HG03565 (cell line): ENCODE results near the gene UNC5B.

Experiments used
- ATAC-seq: cut with Tn5 transposase; IDR thresholded peaks from one replicate; pipeline ENCODE4 v1.9.1; 2021; ENCODE audit warnings: mild to moderate bottlenecking, moderate library complexity; ENCODE audit not compliant: unreplicated experiment

The UNC5B gene

GRCh38 chr10:71314694-71315225, 102.4 kb downstream of the UNC5B start:
- no peak for ATAC-seq

GRCh38 chr10:71316056-71316785, 103.9 kb downstream of the UNC5B start:
- no peak for ATAC-seq

- no peak for ATAC-seq
Measured at GRCh38 chr10:71316786-71317160, 104.4 kb downstream of the UNC5B start.

- no peak for ATAC-seq
Measured at GRCh38 chr10:71317739-71318138, 105.4 kb downstream of the UNC5B start.

GRCh38 chr10:71319042-71319799, 106.9 kb downstream of the UNC5B start, which contains the start of gene SLC29A3:
SLC29A3 (plus strand) TSS chr10:71319259; CDS start chr10:71319310, 51 bp downstream.
- peak; percentile 54 for ATAC-seq

- ATAC-seq = no peak
Measured at GRCh38 chr10:71319800-71320392, 107.5 kb downstream of the UNC5B start.

GRCh38 chr10:71320592-71320991, 108.2 kb downstream of the UNC5B start:
- ATAC-seq = no peak

GRCh38 chr10:71321386-71321785, 109.0 kb downstream of the UNC5B start:
- no peak for ATAC-seq

- ATAC-seq = no peak
Measured at GRCh38 chr10:71323407-71323806, 111.0 kb downstream of the UNC5B start.

- no peak for ATAC-seq
Measured at GRCh38 chr10:71324743-71325142, 112.4 kb downstream of the UNC5B start.

- no peak for ATAC-seq
Measured at GRCh38 chr10:71325267-71325666, 112.9 kb downstream of the UNC5B start.

- no peak for ATAC-seq
Measured at GRCh38 chr10:71326464-71326881, 114.1 kb downstream of the UNC5B start.

GRCh38 chr10:71330789-71331404, 118.5 kb downstream of the UNC5B start:
- no peak for ATAC-seq

GRCh38 chr10:71331736-71332135, 119.4 kb downstream of the UNC5B start:
- no peak for ATAC-seq

- ATAC-seq = no peak
Measured at GRCh38 chr10:71332466-71332865, 120.1 kb downstream of the UNC5B start.

- no peak for ATAC-seq
Measured at GRCh38 chr10:71333129-71333887, 120.9 kb downstream of the UNC5B start.

GRCh38 chr10:71334221-71334791, 121.9 kb downstream of the UNC5B start:
- ATAC-seq = no peak

GRCh38 chr10:71335173-71335708, 122.9 kb downstream of the UNC5B start:
- no peak for ATAC-seq

- ATAC-seq = no peak
Measured at GRCh38 chr10:71336632-71337031, 124.3 kb downstream of the UNC5B start.

- no peak for ATAC-seq
Measured at GRCh38 chr10:71337219-71337701, 124.9 kb downstream of the UNC5B start.
